Sciatic nerve (tissue), 2 donors: ENCODE results near the gene ZNF232. TPM values are rescaled to one million over a fixed set of nuclear protein-coding genes. Genes with fewer than 3 reads are reported as not detected.
A peak's percentile ranks its signal among the peaks of the same experiment; 100 is the strongest.
"Not testable (repeated sequence)": the region's sequence is repeated elsewhere in the genome, so short reads cannot be mapped to it uniquely, and the experiment has no call there.

Experiments used
- ATAC-seq: fragments of 200-7000 bp; cut with Tn5 transposase; one replicate; pipeline ENCODE4 v1.9.1; 2020; ENCODE audit warnings: mild to moderate bottlenecking, moderate library complexity
- DNase-seq: peaks from one replicate; pipeline ENCODE4 v3.0.0-alpha.2; 2020; ENCODE audit warnings: low spot score
- intact Hi-C: fragments of 100-400 bp; cut with DNase I; formaldehyde crosslinking; loops from one replicate; pipeline ENCODE4 v1.14.2; 2022
- total RNA-seq: library from RNA; stranded (reverse); fragmentation: NEBNext Ultra II Directional; extraction: Animal tissue kit (Norgen Biotek cat#: 25700); gene quantifications from one replicate; pipeline ENCODE4 v1.2.1, GENCODE V29; 2021
- donor health status: DM: no; HTN: no; CAD: no.
- donor health status: DM: no; HTN: no; CAD: no.

ZNF232 gene
- total RNA-seq = 10.0 TPM

- intact Hi-C loops = no loop called here
- peak; percentile 99 for ATAC-seq
These were observed at the start of gene ZNF232 for GRCh38 chr17:5111402-5112204. TSS of gene ZNF232 (minus strand) at chr17:5111878. CDS start at chr17:5111822, 56 bp downstream.

GRCh38 chr17:5160702-5161101 is 49.0 kb upstream of the ZNF232 start:
- DNase-seq, intact Hi-C loops, ATAC-seq: not testable (repeated sequence)

More at GRCh38 chr17:5111402-5112204, at the start of gene ZNF232:
- DNase-seq = peak; percentile 96

- intact Hi-C loops, DNase-seq, ATAC-seq: not testable (repeated sequence)
These were observed 34.4 kb upstream of the ZNF232 start for GRCh38 chr17:5146122-5146521.

GRCh38 chr17:5142877-5143276 is 31.2 kb upstream of the ZNF232 start:
- ATAC-seq, DNase-seq, intact Hi-C loops: not testable (repeated sequence)

- intact Hi-C loops = no loop called here
- ATAC-seq (no peak), DNase-seq (no peak)
These were observed 27.7 kb upstream of the ZNF232 start for GRCh38 chr17:5139458-5139732.

- intact Hi-C loops = no loop called here
- no peak for DNase-seq
- no peak for ATAC-seq
These were observed 27.2 kb upstream of the ZNF232 start for GRCh38 chr17:5138616-5139457.

- DNase-seq, intact Hi-C loops, ATAC-seq: not testable (repeated sequence)
These were observed 26.5 kb upstream of the ZNF232 start for GRCh38 chr17:5138198-5138544.

- intact Hi-C loops, ATAC-seq: not testable (repeated sequence)
- DNase-seq = peak; percentile 43
These were observed 26.0 kb upstream of the ZNF232 start for GRCh38 chr17:5137511-5138197.

GRCh38 chr17:5136580-5137412 is 25.1 kb upstream of the ZNF232 start:
- peak; percentile 43 for DNase-seq
- intact Hi-C loops, ATAC-seq: not testable (repeated sequence)

- peak; percentile 48 for DNase-seq
- intact Hi-C loops = no loop called here
- no peak for ATAC-seq
These were observed 24.3 kb upstream of the ZNF232 start for GRCh38 chr17:5135726-5136579.

- intact Hi-C loops, ATAC-seq, DNase-seq: not testable (repeated sequence)
These were observed 23.5 kb upstream of the ZNF232 start for GRCh38 chr17:5135131-5135712.

- ATAC-seq, intact Hi-C loops: not testable (repeated sequence)
- DNase-seq = peak; percentile 18
These were observed 22.9 kb upstream of the ZNF232 start for GRCh38 chr17:5134571-5134970.

- intact Hi-C loops, ATAC-seq: not testable (repeated sequence)
- peak; percentile 35 for DNase-seq
These were observed 22.3 kb upstream of the ZNF232 start for GRCh38 chr17:5133961-5134360.

- intact Hi-C loops = no loop called here
- DNase-seq (peak; percentile 35), ATAC-seq (no peak)
These were observed 21.6 kb upstream of the ZNF232 start for GRCh38 chr17:5133311-5133710.

GRCh38 chr17:5132503-5133225 is 21.0 kb upstream of the ZNF232 start:
- peak; percentile 33 for DNase-seq
- intact Hi-C loops, ATAC-seq: not testable (repeated sequence)

- ATAC-seq, intact Hi-C loops: not testable (repeated sequence)
- DNase-seq = peak; percentile 48
These were observed 20.3 kb upstream of the ZNF232 start for GRCh38 chr17:5131799-5132502.
